ENCODE data around the gene RPL31. TPM values are rescaled to one million over a fixed set of nuclear protein-coding genes. Genes with fewer than 3 reads are reported as not detected.

Gene RPL31
- total RNA-seq, 3 donors from 2014 or later: 1,654 to 2,512 (median 1,741) TPM

GRCh38 chr2:100968146-100969145 is 33.6 kb upstream of the RPL31 start:
- Histone ChIP-seq H3K9me3 (no peaks in the 10 kb centered on the region), H3K36me3 (no peaks in the 10 kb centered on the region), H3K4me3 (no peak overlapping the region), H3K4me1 (no peaks in the 10 kb centered on the region), H3K27ac (no peak overlapping the region), H3K27me3 (no peaks in the 10 kb centered on the region)
- TF ChIP-seq POLR2A (IDR thresholded peaks at IDR 0.05): no peak
- TF ChIP-seq POLR2AphosphoS5 (IDR thresholded peaks at IDR 0.05): no peak
- no peak for TF ChIP-seq CTCF (IDR thresholded peaks at IDR 0.05)
- no peak for DNase-seq (ENCODE audit: low spot score in 2 of 2)
- intact Hi-C loops (cut with DNase I; ENCODE audit: low total_unique reads): no loop called here

- intact Hi-C loops (cut with DNase I; ENCODE audit: low total_unique reads): loop anchor here (10.0 kb wide), 1 partner anchor 355 kb away; no protein-coding TSS in a partner anchor
- no peak overlapping the region for H3K27ac ChIP-seq
- no peaks in the 10 kb centered on the region for H3K36me3 ChIP-seq
- no peak for DNase-seq (ENCODE audit: low spot score in 2 of 2)
- no peak for TF ChIP-seq POLR2AphosphoS5 (IDR thresholded peaks at IDR 0.05)
- TF ChIP-seq CTCF (IDR thresholded peaks at IDR 0.05): no peak
- H3K4me1 ChIP-seq: no peaks in the 10 kb centered on the region
- H3K27me3 ChIP-seq: no peaks in the 10 kb centered on the region
- H3K4me3 ChIP-seq: no peak overlapping the region
- no peaks in the 10 kb centered on the region for H3K9me3 ChIP-seq
These were observed 32.1 kb upstream of the RPL31 start for GRCh38 chr2:100969998-100970397.

- TF ChIP-seq CTCF (IDR thresholded peaks at IDR 0.05): no peak
- TF ChIP-seq POLR2AphosphoS5 (IDR thresholded peaks at IDR 0.05): no peak
- no peak for TF ChIP-seq POLR2A (IDR thresholded peaks at IDR 0.05)
- H3K4me1 ChIP-seq: no peaks in the 10 kb centered on the region
- no peaks in the 10 kb centered on the region for H3K9me3 ChIP-seq
- no peak overlapping the region for H3K27ac ChIP-seq
- intact Hi-C loops (cut with DNase I; ENCODE audit: low total_unique reads): loop anchor here (10.0 kb wide), 1 partner anchor 356 kb away; no protein-coding TSS in a partner anchor
- no peak for DNase-seq (ENCODE audit: low spot score in 2 of 2)
- no peak overlapping the region for H3K4me3 ChIP-seq
- no peaks in the 10 kb centered on the region for H3K27me3 ChIP-seq
- no peaks in the 10 kb centered on the region for H3K36me3 ChIP-seq
These were observed 30.9 kb upstream of the RPL31 start for GRCh38 chr2:100971221-100971620.

- H3K9me3 ChIP-seq: no peaks in the 10 kb centered on the region
- H3K36me3 ChIP-seq: no peaks in the 10 kb centered on the region
- H3K27me3 ChIP-seq: no peaks in the 10 kb centered on the region
- H3K4me3 ChIP-seq: no peak overlapping the region
- intact Hi-C loops (cut with DNase I; ENCODE audit: low total_unique reads): loop anchor here (2.0 to 10.0 kb wide), 2 partner anchors 36 to 358 kb away; no protein-coding TSS in a partner anchor
- H3K4me1 ChIP-seq: no peaks in the 10 kb centered on the region
- H3K27ac ChIP-seq: no peak overlapping the region
- DNase-seq (ENCODE audit: low spot score in 2 of 2): no peak
- TF ChIP-seq POLR2AphosphoS5 (IDR thresholded peaks at IDR 0.05) (no peak), CTCF (IDR thresholded peaks at IDR 0.05) (no peak), POLR2A (IDR thresholded peaks at IDR 0.05) (no peak)
These were observed 29.6 kb upstream of the RPL31 start for GRCh38 chr2:100972452-100972851.

Data from breast epithelium (tissue), 4 donors.